ENCODE results near the gene AQP12B.
A peak's percentile ranks its signal among the peaks of the same experiment; 100 is the strongest.
"Not testable (repeated sequence)": the region's sequence is repeated elsewhere in the genome, so short reads cannot be mapped to it uniquely, and the experiment has no call there.

The AQP12B gene

GRCh38 chr2:240701091-240701735, 18.5 kb upstream of the AQP12B start:
- DNase-seq = peak in 2 of 5 experiments; percentile 3 to 7

GRCh38 chr2:240700616-240701015, 17.9 kb upstream of the AQP12B start:
- DNase-seq = not testable (repeated sequence)

- DNase-seq = peak in 1 of 5 experiments; percentile 1
These were observed 17.1 kb upstream of the AQP12B start for GRCh38 chr2:240699835-240700234.

DNA sequence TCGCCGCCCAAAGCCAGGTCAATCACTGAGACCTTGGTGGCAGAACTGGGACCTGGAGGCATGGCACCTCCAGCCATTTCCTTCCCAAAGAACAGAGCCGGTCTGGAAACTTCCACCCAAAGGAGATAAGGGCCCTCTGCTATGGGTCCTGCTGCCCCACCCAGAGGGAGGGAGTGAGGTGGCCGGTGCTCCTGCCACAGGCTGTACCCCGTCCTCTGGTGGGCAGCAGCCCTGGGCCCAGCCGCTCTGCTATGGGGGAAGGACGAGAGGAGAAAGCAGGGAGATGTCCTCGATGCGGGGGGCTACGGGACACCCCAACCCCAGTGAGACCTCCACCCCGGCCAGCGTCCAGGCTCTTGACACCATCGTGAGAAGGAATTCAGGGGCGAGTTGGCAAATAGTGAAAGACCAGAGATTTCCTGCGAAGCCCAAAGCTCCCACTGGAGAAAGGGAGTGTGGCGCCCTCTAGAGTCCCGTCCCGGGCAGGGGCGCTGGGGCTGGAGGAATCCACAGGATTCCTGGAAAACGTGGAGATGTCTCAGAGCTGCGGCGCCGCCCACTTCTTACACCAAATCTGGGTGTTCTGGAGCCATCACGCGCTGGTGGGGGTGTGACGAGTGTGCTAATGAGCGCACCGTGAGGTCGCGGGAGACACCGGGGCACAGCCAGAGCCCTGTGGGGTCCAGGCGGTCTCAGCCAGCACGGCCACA, 16.3 kb upstream of the AQP12B start:
- peak in 1 of 5 experiments; percentile 3 for DNase-seq

GRCh38 chr2:240696469-240696868, 13.8 kb upstream of the AQP12B start:
- not testable (repeated sequence) for DNase-seq

DNA sequence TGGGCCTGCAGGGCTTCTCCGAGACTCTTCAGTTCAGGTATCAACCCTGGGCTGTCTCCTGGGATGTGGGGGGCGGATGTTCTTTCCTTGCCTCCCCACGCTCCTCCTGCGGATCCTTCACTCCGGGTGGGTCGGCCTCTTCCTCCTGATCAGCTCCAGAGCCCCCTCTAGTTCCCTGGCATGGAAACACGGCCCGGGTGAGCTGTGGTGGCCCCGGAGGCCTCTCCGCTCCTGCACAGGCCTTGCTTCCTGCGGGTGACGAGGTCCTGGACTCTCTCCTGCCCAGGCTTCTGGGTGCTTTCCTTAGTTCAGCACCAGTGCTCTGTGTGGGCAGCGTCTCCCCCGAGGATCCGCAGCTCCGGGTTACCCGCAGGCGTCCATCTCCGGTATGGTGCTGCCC, 12.9 kb upstream of the AQP12B start:
- DNase-seq = not testable (repeated sequence)

- not testable (repeated sequence) for DNase-seq
These were observed 11.6 kb upstream of the AQP12B start for GRCh38 chr2:240694304-240694703.

DNA sequence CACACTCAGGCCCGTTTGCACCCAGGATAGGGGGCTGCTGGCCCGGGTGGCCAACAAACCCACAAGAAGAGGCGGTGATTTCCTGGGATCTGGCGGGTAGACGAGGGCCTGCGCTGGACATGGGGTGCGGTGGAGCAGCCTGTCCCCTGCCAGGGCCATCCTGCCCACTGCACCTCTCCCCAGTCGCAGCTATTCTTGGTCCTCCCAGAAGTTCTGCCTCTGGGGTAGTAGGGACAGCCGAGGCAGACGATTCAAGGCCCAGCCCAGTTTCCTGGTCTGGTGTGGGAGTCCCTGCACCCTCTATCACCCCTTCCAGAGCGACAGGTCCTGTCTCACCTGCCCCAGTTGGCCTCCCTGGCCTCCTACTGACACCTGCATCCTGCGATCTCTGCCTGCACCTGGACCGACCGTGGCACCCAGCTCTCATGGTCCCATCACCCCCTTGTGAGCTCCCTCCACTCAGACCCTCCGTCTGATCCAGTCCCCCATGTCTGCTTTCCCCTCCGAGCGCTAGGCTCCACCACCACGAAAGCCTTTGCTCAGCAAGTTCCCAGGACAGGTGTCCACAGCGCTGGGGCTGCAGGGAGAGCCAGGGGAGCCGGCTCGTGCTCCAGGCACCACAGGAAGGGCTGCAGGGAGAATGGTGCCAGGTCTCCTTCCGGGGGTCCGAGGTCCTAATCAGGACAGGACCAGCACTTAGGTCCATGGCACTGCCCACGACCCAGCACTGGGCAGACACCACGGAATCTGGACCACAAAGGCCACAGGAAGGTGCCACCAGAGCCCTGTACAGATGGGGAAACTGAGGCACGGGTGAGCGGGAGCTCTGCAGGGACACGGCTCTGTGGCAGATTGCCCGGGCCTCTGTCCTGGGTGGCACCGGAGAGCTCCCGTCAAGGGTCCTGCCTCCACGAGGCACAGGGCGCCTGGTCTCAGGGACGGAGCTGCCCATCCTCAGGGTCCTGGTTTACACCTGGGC, 10.2 kb upstream of the AQP12B start:
- not testable (repeated sequence) for DNase-seq

GRCh38 chr2:240691631-240692420, 9.1 kb upstream of the AQP12B start, which contains the start of gene AQP12A:
Gene AQP12A, plus strand, starts transcription at chr2:240691866. Its CDS starts 48 bp downstream, at chr2:240691914.
- not testable (repeated sequence) for DNase-seq

GRCh38 chr2:240691075-240691427, 8.4 kb upstream of the AQP12B start:
- DNase-seq = not testable (repeated sequence)

GRCh38 chr2:240690421-240691074, 7.9 kb upstream of the AQP12B start:
- DNase-seq = not testable (repeated sequence)

- DNase-seq = no peak
These were observed 7.3 kb upstream of the AQP12B start for GRCh38 chr2:240689975-240690374.

- no peak for DNase-seq
These were observed 5.9 kb upstream of the AQP12B start for GRCh38 chr2:240688553-240688919.

DNA sequence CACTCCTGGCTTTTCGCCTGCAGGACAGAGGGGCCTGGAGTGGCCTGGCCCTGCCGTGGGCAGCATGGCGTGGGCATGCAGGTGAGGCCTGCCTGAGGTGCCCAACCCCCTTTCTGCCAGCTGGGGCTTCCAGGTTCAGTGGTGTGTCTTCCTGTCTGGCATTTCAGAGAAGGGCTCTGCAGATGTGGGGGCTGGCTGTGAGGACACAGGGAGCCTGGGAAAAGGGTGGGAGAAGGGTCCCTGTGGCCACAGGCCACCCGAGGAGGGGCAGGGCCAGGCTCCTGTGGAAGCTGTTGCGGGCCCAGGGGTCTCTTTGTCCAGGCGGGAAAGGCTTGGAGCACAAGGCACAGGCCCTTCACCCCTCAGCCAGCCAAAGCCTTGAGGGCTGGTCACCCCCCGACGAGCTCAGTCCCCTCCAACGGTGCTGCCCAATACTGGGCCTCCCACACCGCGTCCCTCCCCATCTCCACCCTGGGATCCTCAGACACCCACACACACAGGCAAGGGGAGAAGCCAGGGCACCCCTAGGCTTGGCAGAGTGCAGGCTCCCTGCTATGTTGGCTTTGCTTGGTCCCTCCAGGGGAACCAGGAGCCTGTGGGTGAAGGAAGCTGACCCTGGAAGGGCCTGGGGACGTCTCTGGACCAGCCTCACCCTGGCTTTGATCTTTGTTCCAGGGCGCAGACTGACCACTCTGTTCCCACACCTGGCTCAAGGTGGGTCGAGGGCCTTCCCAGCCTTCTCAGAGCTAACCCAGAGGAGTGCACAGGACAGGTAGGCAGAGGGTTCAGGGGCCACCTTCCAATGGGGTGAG, 5.3 kb upstream of the AQP12B start:
- DNase-seq = no peak

- no peak for DNase-seq
These were observed 4.5 kb upstream of the AQP12B start for GRCh38 chr2:240687045-240687740.

DNA sequence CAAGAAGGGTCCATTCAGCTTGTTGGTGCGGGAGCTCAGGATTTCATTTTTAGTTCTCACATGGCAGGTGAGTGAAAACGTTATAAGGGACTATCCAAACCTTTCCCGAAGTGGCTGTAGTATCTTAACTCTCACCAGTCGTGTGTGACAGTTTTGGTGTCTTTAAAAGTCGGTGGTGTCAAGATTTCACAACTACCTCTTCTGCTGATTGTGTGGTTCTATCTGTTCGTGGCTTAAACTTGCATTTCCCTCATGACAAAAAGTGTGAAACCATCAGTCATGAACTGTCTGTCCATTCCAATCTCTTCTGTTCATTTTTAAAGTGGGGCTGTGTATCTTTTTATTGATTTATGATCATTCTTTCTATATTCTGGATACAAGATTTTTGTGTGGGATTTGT, 3.8 kb upstream of the AQP12B start:
- peak in 1 of 5 experiments; percentile 18 for DNase-seq

DNA sequence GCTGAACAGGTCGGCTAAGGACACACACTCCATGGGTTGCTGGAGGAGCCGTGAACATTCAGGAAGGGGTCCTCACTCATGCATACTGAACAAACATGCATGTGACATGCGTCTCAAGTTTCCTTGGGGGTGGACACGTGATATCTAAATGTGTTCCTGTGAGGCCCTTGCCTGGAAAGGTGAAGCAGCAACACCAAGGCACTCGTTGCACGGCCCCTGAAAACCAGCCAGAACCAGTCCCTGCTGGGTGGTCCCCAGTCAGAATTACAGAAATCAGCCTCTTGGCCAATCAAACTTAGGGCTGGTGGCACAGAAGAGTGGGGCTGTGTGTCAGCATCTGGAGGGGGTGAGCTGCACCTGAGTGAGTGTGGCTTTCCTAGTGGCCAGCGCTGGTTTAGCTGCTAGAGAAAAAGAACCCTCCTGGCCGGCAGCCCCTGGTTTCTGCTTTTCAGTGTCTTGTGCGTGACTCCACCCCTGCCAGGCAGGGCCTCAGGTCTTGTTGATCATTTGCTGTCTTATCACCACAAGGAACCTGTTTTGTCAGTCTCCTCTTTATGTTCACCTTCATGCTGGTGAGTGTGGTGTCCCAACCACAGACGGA, 3.2 kb upstream of the AQP12B start:
- DNase-seq = no peak

DNA sequence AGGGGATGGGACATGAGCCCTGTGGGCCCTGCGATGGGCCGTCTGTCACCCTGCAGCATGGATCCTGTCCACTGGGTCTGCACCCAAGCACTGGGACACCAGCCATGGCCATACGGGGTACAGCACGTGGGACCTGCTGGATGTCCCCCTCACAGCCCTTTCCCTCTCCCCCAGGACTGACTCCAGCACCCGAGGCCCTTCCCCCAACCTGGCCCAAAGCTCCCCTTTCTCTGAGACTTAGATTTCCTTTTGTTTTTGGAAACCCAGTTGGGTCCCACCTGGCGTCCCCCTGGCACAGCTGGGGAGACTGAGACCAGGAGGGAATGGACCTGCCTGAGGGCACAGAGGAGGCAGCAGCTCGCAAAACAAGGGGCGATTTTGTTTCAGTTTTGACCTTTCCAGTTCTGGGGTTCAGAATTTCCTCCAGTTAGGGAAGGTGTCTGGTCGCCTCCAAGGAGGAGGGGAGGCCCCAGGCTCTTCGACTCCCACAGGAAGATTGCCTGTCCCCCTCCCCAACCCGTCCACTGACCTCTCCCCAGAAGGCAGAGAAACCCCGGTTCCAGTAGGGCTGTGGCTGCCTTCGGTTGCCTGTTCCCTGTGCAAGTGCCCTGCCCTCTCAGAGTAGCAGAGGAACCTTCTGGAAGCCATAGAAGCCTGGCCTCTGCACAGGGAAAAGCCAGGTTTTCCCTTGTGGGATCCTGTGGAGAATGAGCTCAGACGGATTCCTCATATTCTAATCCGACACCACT, 1.5 kb upstream of the AQP12B start:
- DNase-seq = not testable (repeated sequence)
